Head of caudate nucleus (tissue), 42 donors: Measurements from ENCODE around the gene SCAMP5.
A peak's percentile ranks its signal among the peaks of the same experiment; 100 is the strongest.

Experiments used
- DNase-seq, 42 donors: peaks; one replicate each; pipeline versions ENCODE4 v3.0.0 to v3.0.0-alpha.2; 2020 to 2021; ENCODE audit warnings: mixed read lengths in 7 of 42
- intact Hi-C: fragments of 100-400 bp; cut with DNase I; formaldehyde crosslinking; loops from one replicate; pipeline ENCODE4 v1.15.0; 2022

SCAMP5 gene

GRCh38 chr15:75059607-75060006, 64.2 kb downstream of the SCAMP5 start:
- intact Hi-C loops, result no loop called here
- DNase-seq, result peak in 1 of 42 donors; percentile 3

- intact Hi-C loops, result no loop called here
- peak in 2 of 42 donors; percentile 4 to 35 for DNase-seq
Observed at GRCh38 chr15:75061272-75061671, 65.9 kb downstream of the SCAMP5 start.

- peak in 2 of 42 donors; percentile 17 to 19 for DNase-seq
- intact Hi-C loops, result no loop called here
Observed at GRCh38 chr15:75062706-75063105, 67.3 kb downstream of the SCAMP5 start.

- DNase-seq, result peak in 3 of 42 donors; percentile 3 to 28 (median 16)
- intact Hi-C loops, result no loop called here
Observed at GRCh38 chr15:75063338-75063737, 68.0 kb downstream of the SCAMP5 start.

- DNase-seq, result peak in 3 of 42 donors; percentile 1 to 31 (median 21)
- intact Hi-C loops, result no loop called here
Observed at GRCh38 chr15:75063889-75064288, 68.5 kb downstream of the SCAMP5 start.

- no peak for DNase-seq
- intact Hi-C loops, result no loop called here
Observed at GRCh38 chr15:75064846-75065245, 69.5 kb downstream of the SCAMP5 start.

GRCh38 chr15:75065467-75065850, 70.1 kb downstream of the SCAMP5 start:
- intact Hi-C loops, result no loop called here
- no peak for DNase-seq

GRCh38 chr15:75065851-75066509, 70.6 kb downstream of the SCAMP5 start:
- DNase-seq, result peak in 1 of 42 donors; percentile 12
- intact Hi-C loops, result no loop called here

- intact Hi-C loops, result no loop called here
- DNase-seq, result peak in 2 of 42 donors; percentile 20 to 32
Observed at GRCh38 chr15:75067123-75067830, 71.9 kb downstream of the SCAMP5 start.

- intact Hi-C loops, result no loop called here
- DNase-seq, result peak in 1 of 42 donors; percentile 4
Observed at GRCh38 chr15:75068748-75069147, 73.4 kb downstream of the SCAMP5 start.

GRCh38 chr15:75069301-75069925, 74.0 kb downstream of the SCAMP5 start:
- intact Hi-C loops, result no loop called here
- peak in 10 of 42 donors; percentile 12 to 44 (median 22) for DNase-seq

- DNase-seq, result peak in 2 of 42 donors; percentile 6 to 13
- intact Hi-C loops, result no loop called here
Observed at GRCh38 chr15:75070674-75071073, 75.3 kb downstream of the SCAMP5 start.
